OCI-M1 (cell line): ENCODE results near the gene CEBPG.

ENCODE experiments used
- DNase-seq: peaks from one replicate; lab custom pipeline; 2025; lab: John Stamatoyannopoulos, UW

CEBPG gene

GRCh38 chr19:33395561-33396550, 22.3 kb downstream of the CEBPG start:
- DNase-seq = no peak

- no peak for DNase-seq
Observed at GRCh38 chr19:33396701-33397535, 23.4 kb downstream of the CEBPG start.

- DNase-seq = no peak
Observed at GRCh38 chr19:33397536-33398360, 24.2 kb downstream of the CEBPG start.

GRCh38 chr19:33398361-33399060, 25.0 kb downstream of the CEBPG start:
- no peak for DNase-seq

DNA sequence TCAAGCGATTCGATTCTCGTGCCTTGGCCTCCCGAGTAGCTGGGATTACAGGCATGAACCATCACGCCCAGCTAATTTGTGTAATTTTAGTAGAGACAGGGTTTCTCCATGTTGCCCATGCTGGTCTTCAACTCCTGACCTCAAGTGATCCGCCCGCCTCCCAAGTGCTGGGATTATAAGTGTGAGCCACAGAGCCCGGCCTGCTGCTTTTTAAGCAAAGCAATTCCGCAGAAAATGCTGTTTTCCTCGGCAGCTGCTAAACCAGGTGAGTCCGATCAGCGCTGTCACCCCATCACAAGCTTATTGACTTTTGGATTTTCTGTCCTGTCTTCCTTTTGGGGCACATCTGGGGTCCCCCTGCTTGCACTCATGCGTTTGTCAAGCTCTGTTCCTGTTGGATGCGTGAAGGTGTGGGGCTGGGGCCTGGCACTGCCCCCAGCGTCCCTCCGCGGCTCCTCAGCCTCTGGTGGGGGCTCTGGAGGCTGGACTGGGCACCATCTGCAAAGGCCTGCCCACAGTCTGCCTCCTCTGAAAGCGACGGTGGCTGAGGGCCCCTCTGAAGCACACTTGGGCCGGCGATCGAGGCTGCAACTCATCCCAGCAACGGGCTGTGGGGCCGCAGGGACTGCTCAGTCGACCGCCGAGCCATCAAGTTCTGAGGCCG, 25.7 kb downstream of the CEBPG start:
- no peak for DNase-seq

DNA sequence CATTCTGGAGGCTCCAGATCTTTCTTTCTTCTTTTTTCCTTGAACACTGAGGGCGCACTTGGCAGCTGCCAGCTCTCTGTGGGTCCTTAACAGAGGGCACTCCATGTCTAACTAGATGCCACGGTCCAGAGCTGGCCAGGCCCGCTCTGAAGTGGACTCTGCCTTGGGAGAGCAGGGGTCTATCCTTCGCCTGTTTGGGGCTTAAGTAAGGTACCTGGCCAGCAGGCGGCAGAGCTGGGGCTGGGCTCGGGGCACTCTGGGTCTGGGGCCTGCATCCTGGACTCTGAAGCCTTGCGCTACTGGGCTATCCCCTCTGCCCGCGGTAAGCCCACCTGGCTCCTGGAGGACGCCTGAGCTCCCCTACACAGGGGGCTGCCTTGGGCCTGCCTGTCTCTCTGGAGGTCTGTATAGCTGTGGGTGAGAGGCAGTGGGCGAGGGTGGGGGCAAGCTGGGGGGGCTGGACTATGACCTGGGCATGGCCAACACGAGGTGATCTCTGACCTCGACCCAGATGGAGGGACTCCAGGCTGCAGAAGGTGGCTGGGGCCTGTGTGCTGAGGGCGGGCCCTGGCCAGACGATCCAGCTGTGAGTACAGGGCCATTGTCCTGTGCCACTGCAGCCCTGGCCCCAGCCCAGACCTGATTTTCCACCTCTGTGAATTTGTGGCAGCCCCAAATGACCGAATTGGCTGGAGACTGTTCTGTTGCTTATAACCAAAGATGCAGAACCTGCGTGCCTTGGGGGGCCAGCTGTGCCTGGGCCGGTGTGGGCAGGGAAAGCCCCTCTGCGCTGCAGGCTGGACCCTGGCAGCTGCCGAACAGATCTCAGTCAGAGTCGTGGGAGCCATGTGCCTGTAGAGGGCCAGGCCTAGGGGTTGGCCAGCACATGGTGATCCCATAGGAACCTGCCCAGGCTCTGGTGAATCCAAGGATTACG, 26.5 kb downstream of the CEBPG start:
- no peak for DNase-seq

- no peak for DNase-seq
Observed at GRCh38 chr19:33400856-33401682, 27.6 kb downstream of the CEBPG start.

- no peak for DNase-seq
Observed at GRCh38 chr19:33401683-33402420, 28.3 kb downstream of the CEBPG start.

GRCh38 chr19:33402421-33403220, 29.1 kb downstream of the CEBPG start:
- DNase-seq = no peak

- DNase-seq = no peak
Observed at GRCh38 chr19:33403221-33403972, 29.9 kb downstream of the CEBPG start.

DNA sequence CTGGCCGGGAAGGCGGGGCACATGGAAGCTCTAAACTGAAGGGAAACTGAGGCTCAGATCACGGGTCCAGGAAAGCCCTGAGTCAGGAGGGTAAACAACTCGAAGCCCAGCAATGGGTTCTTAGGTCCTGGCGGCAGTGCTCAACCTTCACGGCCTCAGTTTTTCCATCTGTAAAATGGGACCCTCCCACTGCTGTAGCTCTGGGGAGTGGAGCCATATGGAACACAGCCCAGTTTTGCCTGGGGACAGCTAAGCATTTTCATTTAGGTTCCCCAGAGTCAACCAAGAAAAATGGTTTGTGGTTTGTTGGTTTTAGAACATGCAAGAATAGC, 30.4 kb downstream of the CEBPG start:
- DNase-seq = no peak

GRCh38 chr19:33404506-33405253, 31.2 kb downstream of the CEBPG start:
- DNase-seq = no peak

DNA sequence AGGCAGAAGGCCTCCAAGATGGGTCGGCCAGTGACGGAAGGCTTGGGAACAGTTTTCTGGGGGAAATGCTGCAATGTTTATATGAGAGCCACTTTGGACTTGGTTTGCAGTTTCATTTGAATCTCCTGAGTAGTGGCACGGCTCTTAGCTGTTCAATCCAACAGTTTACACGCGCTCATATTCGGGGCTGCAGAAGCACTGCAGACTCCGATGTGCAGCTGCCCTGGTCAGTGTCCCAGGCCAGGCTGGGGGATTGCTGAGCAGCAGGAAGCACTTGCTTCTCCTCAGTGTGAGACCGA, 31.7 kb downstream of the CEBPG start:
- DNase-seq = no peak

DNA sequence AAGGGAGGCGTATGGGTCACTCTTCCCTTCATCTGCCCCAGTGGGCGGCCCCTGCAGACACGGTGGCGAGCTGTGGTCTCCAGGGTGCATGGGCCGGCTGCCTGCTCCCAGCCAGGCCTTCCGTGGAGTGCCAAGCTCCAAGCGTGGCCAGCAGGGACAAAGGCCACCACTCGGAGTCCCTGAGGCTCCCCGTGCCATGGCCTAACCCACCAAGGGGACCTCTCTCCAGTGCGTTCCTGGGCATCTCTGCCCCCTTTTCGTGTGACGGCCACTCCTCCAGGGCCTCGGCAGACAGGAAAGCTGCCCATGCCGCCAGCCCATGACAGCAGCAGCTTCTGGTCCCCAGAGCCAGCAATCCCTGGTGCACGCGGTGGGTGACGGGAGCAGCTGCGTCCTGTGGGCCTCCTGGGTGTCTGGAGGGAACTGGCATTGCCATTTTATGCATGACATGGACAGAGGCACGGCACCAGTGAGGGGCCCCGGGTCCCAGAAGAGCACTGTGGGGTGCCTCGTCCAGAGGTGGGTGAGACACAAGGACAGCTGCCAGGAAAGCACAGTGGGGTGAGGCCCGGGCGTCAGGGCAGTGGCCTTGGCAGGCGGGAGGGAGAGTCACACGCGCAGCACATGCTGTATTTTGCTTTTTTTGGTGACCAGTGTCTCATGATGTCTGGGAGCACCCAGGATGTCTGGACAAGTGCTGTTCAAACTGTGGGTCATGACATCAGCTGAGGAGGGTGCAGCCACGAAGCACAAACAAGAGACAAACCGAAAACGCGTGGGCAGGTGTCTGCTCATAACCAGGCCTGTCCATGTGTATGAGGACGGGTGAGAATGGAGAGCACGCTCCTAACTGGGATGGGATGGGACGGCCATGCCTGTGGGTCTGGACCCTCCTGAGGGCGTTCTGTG, 32.3 kb downstream of the CEBPG start:
- DNase-seq = no peak
